Measurements from ENCODE around the gene SP100.

- no peak for TF ChIP-seq CTCF (CRISPR knock-in tag; IDR thresholded peaks at IDR 0.05)
- TF ChIP-seq, protein P1, sequence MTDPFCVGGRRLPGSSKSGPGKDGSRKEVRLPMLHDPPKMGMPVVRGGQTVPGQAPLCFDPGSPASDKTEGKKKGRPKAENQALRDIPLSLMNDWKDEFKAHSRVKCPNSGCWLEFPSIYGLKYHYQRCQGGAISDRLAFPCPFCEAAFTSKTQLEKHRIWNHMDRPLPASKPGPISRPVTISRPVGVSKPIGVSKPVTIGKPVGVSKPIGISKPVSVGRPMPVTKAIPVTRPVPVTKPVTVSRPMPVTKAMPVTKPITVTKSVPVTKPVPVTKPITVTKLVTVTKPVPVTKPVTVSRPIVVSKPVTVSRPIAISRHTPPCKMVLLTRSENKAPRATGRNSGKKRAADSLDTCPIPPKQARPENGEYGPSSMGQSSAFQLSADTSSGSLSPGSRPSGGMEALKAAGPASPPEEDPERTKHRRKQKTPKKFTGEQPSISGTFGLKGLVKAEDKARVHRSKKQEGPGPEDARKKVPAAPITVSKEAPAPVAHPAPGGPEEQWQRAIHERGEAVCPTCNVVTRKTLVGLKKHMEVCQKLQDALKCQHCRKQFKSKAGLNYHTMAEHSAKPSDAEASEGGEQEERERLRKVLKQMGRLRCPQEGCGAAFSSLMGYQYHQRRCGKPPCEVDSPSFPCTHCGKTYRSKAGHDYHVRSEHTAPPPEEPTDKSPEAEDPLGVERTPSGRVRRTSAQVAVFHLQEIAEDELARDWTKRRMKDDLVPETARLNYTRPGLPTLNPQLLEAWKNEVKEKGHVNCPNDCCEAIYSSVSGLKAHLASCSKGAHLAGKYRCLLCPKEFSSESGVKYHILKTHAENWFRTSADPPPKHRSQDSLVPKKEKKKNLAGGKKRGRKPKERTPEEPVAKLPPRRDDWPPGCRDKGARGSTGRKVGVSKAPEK (CRISPR knock-in tag; IDR thresholded peaks at IDR 0.05; ENCODE audit: borderline replicate concordance), result no peak
- TF ChIP-seq ZNF501 (CRISPR knock-in tag; IDR thresholded peaks at IDR 0.05), result no peak
- no peak for TF ChIP-seq ZBTB42 (CRISPR knock-in tag; IDR thresholded peaks at IDR 0.05)
- TF ChIP-seq TCF12 (IDR thresholded peaks at IDR 0.05), result no peak
- no peak for TF ChIP-seq TCF12 (CRISPR knock-in tag; IDR thresholded peaks at IDR 0.05)
- TF ChIP-seq MYC (CRISPR knock-in tag; IDR thresholded peaks at IDR 0.05; ENCODE audit: borderline replicate concordance), result no peak
- TF ChIP-seq FOXO4 (CRISPR knock-in tag; conservative IDR thresholded peaks at IDR 0.05), result no peak
- TF ChIP-seq NCOA1 (CRISPR knock-in tag; IDR thresholded peaks at IDR 0.05), result no peak
- TF ChIP-seq POLR2AphosphoS5 (IDR thresholded peaks at IDR 0.05; ENCODE audit: low read depth, low read length), result no peak
- TF ChIP-seq ZNF382 (CRISPR knock-in tag; IDR thresholded peaks at IDR 0.05; ENCODE audit: borderline replicate concordance), result no peak
- TF ChIP-seq IRF9 (CRISPR knock-in tag; IDR thresholded peaks at IDR 0.05; ENCODE audit: borderline replicate concordance), result no peak
- TF ChIP-seq ZNF790 (CRISPR knock-in tag; IDR thresholded peaks at IDR 0.05; ENCODE audit: borderline replicate concordance), result no peak
- TF ChIP-seq MAFG (CRISPR knock-in tag; IDR thresholded peaks at IDR 0.05), result no peak
- TF ChIP-seq TP53 (CRISPR knock-in tag; conservative IDR thresholded peaks at IDR 0.05), result no peak
Observed at GRCh38 chr2:230496891-230497290, 80.9 kb downstream of the SP100 start.

Data from HepG2 (cell line).